GM21447 (cell line): ENCODE results near the gene CNTN3.

Source experiments
- ATAC-seq: cut with Tn5 transposase; IDR thresholded peaks from one replicate; pipeline ENCODE4 v1.9.1; 2021; ENCODE audit not compliant: unreplicated experiment

CNTN3 gene

GRCh38 chr3:74611206-74611605, 3.3 kb downstream of the CNTN3 start:
- ATAC-seq, result no peak

- no peak for ATAC-seq
Observed at GRCh38 chr3:74607803-74608202, 6.7 kb downstream of the CNTN3 start.

- ATAC-seq, result no peak
Observed at GRCh38 chr3:74606996-74607395, 7.5 kb downstream of the CNTN3 start.

GRCh38 chr3:74605437-74605836, 9.0 kb downstream of the CNTN3 start:
- no peak for ATAC-seq

GRCh38 chr3:74603292-74603691, 11.2 kb downstream of the CNTN3 start:
- no peak for ATAC-seq

- ATAC-seq, result no peak
Observed at GRCh38 chr3:74602471-74602870, 12.0 kb downstream of the CNTN3 start.

GRCh38 chr3:74601793-74602192, 12.7 kb downstream of the CNTN3 start:
- ATAC-seq, result no peak

- ATAC-seq, result no peak
Observed at GRCh38 chr3:74599564-74599963, 14.9 kb downstream of the CNTN3 start.

GRCh38 chr3:74593152-74593551, 21.3 kb downstream of the CNTN3 start:
- ATAC-seq, result no peak

GRCh38 chr3:74592359-74592758, 22.1 kb downstream of the CNTN3 start:
- no peak for ATAC-seq

GRCh38 chr3:74591946-74592345, 22.5 kb downstream of the CNTN3 start:
- no peak for ATAC-seq

- no peak for ATAC-seq
Observed at GRCh38 chr3:74591342-74591741, 23.1 kb downstream of the CNTN3 start.

GRCh38 chr3:74590620-74591262, 23.7 kb downstream of the CNTN3 start:
- no peak for ATAC-seq

GRCh38 chr3:74584782-74585181, 29.7 kb downstream of the CNTN3 start:
- ATAC-seq, result no peak

GRCh38 chr3:74582982-74583381, 31.5 kb downstream of the CNTN3 start:
- no peak for ATAC-seq

- no peak for ATAC-seq
Observed at GRCh38 chr3:74575857-74576256, 38.6 kb downstream of the CNTN3 start.

GRCh38 chr3:74571118-74571517, 43.3 kb downstream of the CNTN3 start:
- ATAC-seq, result no peak
